ENCODE measurements around the gene NINL. TPM values are rescaled to one million over a fixed set of nuclear protein-coding genes. Genes with fewer than 3 reads are reported as not detected.

The NINL gene
- total RNA-seq, 4 donors from 2014 or later = 2.5 to 11.6 (median 4.7) TPM

- TF ChIP-seq POLR2A (IDR thresholded peaks at IDR 0.05) (no peak), CTCF (IDR thresholded peaks at IDR 0.05) (no peak)
- H3K4me1 ChIP-seq = peaks cover 15 to 66% (median 41%) of the 10 kb centered on the region in 3 donors
- H3K27ac ChIP-seq = no peak overlapping the region
- peaks cover 0 to 42% (median 0%) of the 10 kb centered on the region in 3 donors for H3K36me3 ChIP-seq
- 21 to 25% methylated on average over 4 to 9 of the region's 9 CpGs for WGBS, 2 donors
- intact Hi-C loops (cut with DNase I) = no loop called here
- H3K27me3 ChIP-seq = no peaks in the 10 kb centered on the region
- no peaks in the 10 kb centered on the region for H3K9me3 ChIP-seq
- no peak overlapping the region for H3K4me3 ChIP-seq
- DNase-seq = no peak
Measured at GRCh38 chr20:25486377-25486776, 99.0 kb downstream of the NINL start.

GRCh38 chr20:25485872-25486271 lies 99.5 kb downstream of the NINL start:
- Histone ChIP-seq H3K9me3 (no peaks in the 10 kb centered on the region), H3K27ac (no peak overlapping the region), H3K4me3 (no peak overlapping the region), H3K4me1 (peaks cover 15 to 71% (median 46%) of the 10 kb centered on the region in 3 donors), H3K27me3 (no peaks in the 10 kb centered on the region), H3K36me3 (peaks cover 0 to 42% (median 0%) of the 10 kb centered on the region in 3 donors)
- WGBS, 2 donors = 38 to 45% methylated on average over 2 of the region's 2 CpGs
- intact Hi-C loops (cut with DNase I) = no loop called here
- no peak for DNase-seq
- TF ChIP-seq POLR2A (IDR thresholded peaks at IDR 0.05) (no peak), CTCF (IDR thresholded peaks at IDR 0.05) (no peak)

- Histone ChIP-seq H3K36me3 (peaks cover 0 to 40% (median 0%) of the 10 kb centered on the region in 3 donors), H3K27ac (peak overlapping the region in 2 of 4 donors; percentile 4 to 64), H3K9me3 (no peaks in the 10 kb centered on the region), H3K4me3 (no peak overlapping the region), H3K4me1 (peaks cover 15 to 80% (median 49%) of the 10 kb centered on the region in 3 donors), H3K27me3 (no peaks in the 10 kb centered on the region)
- no peak for TF ChIP-seq CTCF (IDR thresholded peaks at IDR 0.05)
- no peak for TF ChIP-seq POLR2A (IDR thresholded peaks at IDR 0.05)
- intact Hi-C loops (cut with DNase I) = no loop called here
- WGBS, 2 donors = 22 to 27% methylated on average over 12 of the region's 12 CpGs
- no peak for DNase-seq
Measured at GRCh38 chr20:25484911-25485511, 100.3 kb downstream of the NINL start.

GRCh38 chr20:25484224-25484846 lies 101.0 kb downstream of the NINL start:
- H3K36me3 ChIP-seq = peaks cover 0 to 40% (median 0%) of the 10 kb centered on the region in 3 donors
- H3K4me3 ChIP-seq = no peak overlapping the region
- peak in 3 of 6 experiments; percentile 9 to 32 (median 14) for TF ChIP-seq CTCF (IDR thresholded peaks at IDR 0.05)
- no peak for TF ChIP-seq POLR2A (IDR thresholded peaks at IDR 0.05)
- peaks cover 18 to 87% (median 52%) of the 10 kb centered on the region in 3 donors for H3K4me1 ChIP-seq
- H3K27me3 ChIP-seq = no peaks in the 10 kb centered on the region
- no peak for DNase-seq
- WGBS, 2 donors = 42 to 77% methylated on average over 9 of the region's 9 CpGs
- no peaks in the 10 kb centered on the region for H3K9me3 ChIP-seq
- intact Hi-C loops (cut with DNase I) = no loop called here
- H3K27ac ChIP-seq = peak overlapping the region in 1 of 4 donors; percentile 64

- H3K4me3 ChIP-seq = no peak overlapping the region
- no peaks in the 10 kb centered on the region for H3K27me3 ChIP-seq
- WGBS, 2 donors = 84% methylated on average over 8 to 10 of the region's 14 CpGs
- no peak for DNase-seq
- TF ChIP-seq CTCF (IDR thresholded peaks at IDR 0.05) (no peak), POLR2A (IDR thresholded peaks at IDR 0.05) (no peak)
- H3K36me3 ChIP-seq = peaks cover 0 to 39% (median 0%) of the 10 kb centered on the region in 3 donors
- intact Hi-C loops (cut with DNase I) = no loop called here
- no peaks in the 10 kb centered on the region for H3K9me3 ChIP-seq
- H3K4me1 ChIP-seq = peaks cover 24 to 94% (median 58%) of the 10 kb centered on the region in 3 donors
- no peak overlapping the region for H3K27ac ChIP-seq
Measured at GRCh38 chr20:25483431-25484132, 101.7 kb downstream of the NINL start.
